ENCODE results near the gene HDAC4.

- TF ChIP-seq, protein P1, sequence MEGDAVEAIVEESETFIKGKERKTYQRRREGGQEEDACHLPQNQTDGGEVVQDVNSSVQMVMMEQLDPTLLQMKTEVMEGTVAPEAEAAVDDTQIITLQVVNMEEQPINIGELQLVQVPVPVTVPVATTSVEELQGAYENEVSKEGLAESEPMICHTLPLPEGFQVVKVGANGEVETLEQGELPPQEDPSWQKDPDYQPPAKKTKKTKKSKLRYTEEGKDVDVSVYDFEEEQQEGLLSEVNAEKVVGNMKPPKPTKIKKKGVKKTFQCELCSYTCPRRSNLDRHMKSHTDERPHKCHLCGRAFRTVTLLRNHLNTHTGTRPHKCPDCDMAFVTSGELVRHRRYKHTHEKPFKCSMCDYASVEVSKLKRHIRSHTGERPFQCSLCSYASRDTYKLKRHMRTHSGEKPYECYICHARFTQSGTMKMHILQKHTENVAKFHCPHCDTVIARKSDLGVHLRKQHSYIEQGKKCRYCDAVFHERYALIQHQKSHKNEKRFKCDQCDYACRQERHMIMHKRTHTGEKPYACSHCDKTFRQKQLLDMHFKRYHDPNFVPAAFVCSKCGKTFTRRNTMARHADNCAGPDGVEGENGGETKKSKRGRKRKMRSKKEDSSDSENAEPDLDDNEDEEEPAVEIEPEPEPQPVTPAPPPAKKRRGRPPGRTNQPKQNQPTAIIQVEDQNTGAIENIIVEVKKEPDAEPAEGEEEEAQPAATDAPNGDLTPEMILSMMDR (conservative IDR thresholded peaks at IDR 0.05), result no peak
- no peak for TF ChIP-seq EZH2 (IDR thresholded peaks at IDR 0.05; ENCODE audit: low read depth)
Measured at GRCh38 chr2:239344857-239345216, 56.0 kb downstream of the HDAC4 start.
